ENCODE results near the gene USP31.

GRCh38 chr16:23196539-23196938 is 47.3 kb upstream of the USP31 start:
- TF ChIP-seq CTCF (IDR thresholded peaks at IDR 0.05; ENCODE audit: low read length) (no peak), EZH2 (IDR thresholded peaks at IDR 0.05; ENCODE audit: borderline replicate concordance, low read length) (no peak)

Data from OCI-LY1 (cell line).